Muscle layer of colon (tissue), 2 donors: Measurements from ENCODE around the gene KLF5.

Experiments
- H3K27ac ChIP-seq: one replicate; pipeline ENCODE4 v1.7.0; 2013; ENCODE audit warnings: low read depth, mild to moderate bottlenecking, low read length, moderate library complexity
- H3K27me3 ChIP-seq, 2 donors: one replicate each; pipeline ENCODE4 v1.7.0; 2013; ENCODE audit warnings: low read length in 2 of 2, mild to moderate bottlenecking in 2 of 2; ENCODE audit not compliant: insufficient read depth in 2 of 2, control insufficient read depth in 1 of 2
- H3K36me3 ChIP-seq: one replicate; pipeline ENCODE4 v1.7.0; 2013; ENCODE audit warnings: mild to moderate bottlenecking, low read length; ENCODE audit not compliant: insufficient read depth
- H3K4me1 ChIP-seq: one replicate; pipeline ENCODE4 v1.7.0; 2013; ENCODE audit warnings: mild to moderate bottlenecking, low read length; ENCODE audit not compliant: insufficient read depth
- H3K4me3 ChIP-seq, 2 donors: one replicate each; pipeline ENCODE4 v1.7.0; 2013; ENCODE audit warnings: low read length in 2 of 2, low read depth in 1 of 2, mild to moderate bottlenecking in 1 of 2, moderate library complexity in 1 of 2
- H3K9ac ChIP-seq: one replicate; pipeline ENCODE4 v1.7.0; 2013; ENCODE audit warnings: low read length
- H3K9me3 ChIP-seq: one replicate; pipeline ENCODE4 v1.7.0; 2013; ENCODE audit warnings: mild to moderate bottlenecking, low read length
- donor health status: abdominal sarcoma.
- donor health status: Adenocarcinoma of cecum.

KLF5 gene

DNA sequence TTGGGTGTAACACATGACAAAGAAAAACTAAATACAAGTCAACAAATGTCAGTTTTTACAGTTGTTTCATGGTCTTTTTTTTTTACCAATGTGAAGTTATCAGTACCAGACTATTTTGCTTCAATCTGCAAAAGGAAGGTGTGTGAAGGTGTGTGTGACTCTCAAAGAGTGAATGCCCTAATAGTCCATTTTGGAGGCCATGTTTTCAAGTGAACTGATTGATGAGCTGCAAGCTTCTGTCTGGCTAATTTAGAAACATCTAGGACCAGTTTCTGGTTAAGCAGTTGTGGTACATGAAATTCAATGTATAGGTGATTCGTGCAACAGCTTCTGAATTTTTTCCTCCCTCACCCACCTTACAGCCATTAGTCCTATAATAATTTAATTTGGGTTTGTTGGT, 16.1 kb downstream of the KLF5 start:
- Histone ChIP-seq H3K27ac (no peak overlapping the region), H3K4me3 (no peak overlapping the region), H3K27me3 (no peaks in the 10 kb centered on the region), H3K4me1 (no peaks in the 10 kb centered on the region), H3K9ac (no peak overlapping the region), H3K9me3 (no peaks in the 10 kb centered on the region), H3K36me3 (no peaks in the 10 kb centered on the region)

- Histone ChIP-seq H3K27ac (no peak overlapping the region), H3K36me3 (no peaks in the 10 kb centered on the region), H3K27me3 (no peaks in the 10 kb centered on the region), H3K9me3 (no peaks in the 10 kb centered on the region), H3K4me3 (no peak overlapping the region), H3K9ac (no peak overlapping the region), H3K4me1 (no peaks in the 10 kb centered on the region)
Measured at GRCh38 chr13:73075546-73075945, 16.7 kb downstream of the KLF5 start.

DNA sequence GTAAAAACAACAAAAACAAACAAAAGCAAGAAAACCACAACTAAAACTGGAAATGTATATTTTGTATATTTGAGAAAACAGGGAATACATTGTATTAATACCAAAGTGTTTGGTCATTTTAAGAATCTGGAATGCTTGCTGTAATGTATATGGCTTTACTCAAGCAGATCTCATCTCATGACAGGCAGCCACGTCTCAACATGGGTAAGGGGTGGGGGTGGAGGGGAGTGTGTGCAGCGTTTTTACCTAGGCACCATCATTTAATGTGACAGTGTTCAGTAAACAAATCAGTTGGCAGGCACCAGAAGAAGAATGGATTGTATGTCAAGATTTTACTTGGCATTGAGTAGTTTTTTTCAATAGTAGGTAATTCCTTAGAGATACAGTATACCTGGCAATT, 17.1 kb downstream of the KLF5 start:
- Histone ChIP-seq H3K9me3 (no peaks in the 10 kb centered on the region), H3K4me3 (no peak overlapping the region), H3K36me3 (no peaks in the 10 kb centered on the region), H3K27me3 (no peaks in the 10 kb centered on the region), H3K27ac (no peak overlapping the region), H3K9ac (no peak overlapping the region), H3K4me1 (no peaks in the 10 kb centered on the region)

DNA sequence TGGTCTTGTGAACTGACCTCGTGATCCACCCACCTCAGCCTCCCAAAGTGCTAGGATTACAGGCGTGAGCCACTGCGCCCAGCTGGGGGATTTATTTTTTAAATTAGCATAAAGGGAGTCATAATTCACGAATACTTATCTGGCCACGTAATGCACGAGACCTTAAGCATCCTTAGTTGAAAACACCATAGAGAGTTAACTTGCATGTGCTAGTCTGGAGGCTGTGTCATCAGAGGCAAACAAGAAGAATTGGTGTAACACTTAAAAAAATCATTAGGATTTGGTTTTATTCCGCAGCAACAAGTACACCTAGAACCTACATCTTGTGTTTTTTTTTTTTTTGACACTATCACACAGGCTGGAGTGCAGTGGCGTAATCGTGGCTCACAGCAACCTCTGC, 19.1 kb downstream of the KLF5 start:
- H3K4me1 ChIP-seq: no peaks in the 10 kb centered on the region
- no peak overlapping the region for H3K27ac ChIP-seq
- H3K9ac ChIP-seq: no peak overlapping the region
- no peaks in the 10 kb centered on the region for H3K36me3 ChIP-seq
- no peaks in the 10 kb centered on the region for H3K27me3 ChIP-seq
- H3K9me3 ChIP-seq: no peaks in the 10 kb centered on the region
- H3K4me3 ChIP-seq: no peak overlapping the region

DNA sequence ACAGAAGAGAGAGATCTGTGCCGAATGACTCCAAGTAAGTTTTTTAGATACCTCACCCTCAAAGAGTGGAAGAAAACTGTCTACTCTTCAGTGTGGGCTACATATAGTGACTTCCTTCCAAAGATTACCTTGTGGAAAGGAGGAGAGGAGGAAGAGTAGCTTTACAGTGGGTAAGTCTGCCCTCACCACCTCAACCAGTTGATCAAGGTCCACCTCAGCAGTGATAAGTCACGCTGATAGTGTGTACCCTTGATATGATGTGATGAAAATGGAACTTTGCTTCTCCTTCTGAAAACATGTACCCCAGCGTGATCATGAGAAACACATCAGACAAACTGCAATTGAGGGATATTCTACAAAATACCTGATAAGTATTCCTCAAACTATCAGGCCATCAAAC, 20.6 kb downstream of the KLF5 start:
- Histone ChIP-seq H3K9me3 (no peaks in the 10 kb centered on the region), H3K36me3 (no peaks in the 10 kb centered on the region), H3K4me1 (no peaks in the 10 kb centered on the region), H3K9ac (no peak overlapping the region), H3K27me3 (no peaks in the 10 kb centered on the region), H3K4me3 (no peak overlapping the region), H3K27ac (no peak overlapping the region)

DNA sequence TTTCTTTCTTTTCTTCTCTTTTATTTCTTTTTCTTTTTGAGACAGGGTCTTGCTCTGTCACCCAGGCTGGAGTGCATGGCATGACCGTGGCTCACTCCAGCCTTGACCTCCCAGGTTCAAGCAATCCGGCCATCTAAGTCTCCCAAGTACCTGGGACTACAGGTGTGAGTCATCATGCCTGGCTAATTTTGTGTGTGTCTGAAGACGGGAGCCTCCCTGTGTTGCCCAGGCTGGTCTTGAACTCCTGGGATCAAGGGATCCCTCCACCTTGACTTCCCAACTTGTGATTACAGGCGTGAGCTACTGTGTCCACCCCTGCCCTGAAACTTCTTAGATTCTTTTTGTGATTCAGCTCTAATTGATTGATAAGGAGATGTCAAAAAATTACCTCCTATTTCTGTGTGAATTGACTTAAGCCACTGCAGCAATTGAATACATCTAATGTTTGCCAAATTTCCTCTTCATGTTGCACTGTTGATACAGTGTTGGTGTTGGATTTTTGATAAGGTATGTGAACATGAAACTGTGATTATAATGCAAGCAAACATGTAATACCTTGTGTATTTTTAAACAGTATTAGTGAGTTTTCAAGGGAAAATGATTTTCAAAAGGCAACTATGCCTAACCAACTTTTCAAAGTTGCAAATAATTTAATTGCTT, 22.6 kb downstream of the KLF5 start:
- Histone ChIP-seq H3K4me3 (no peak overlapping the region), H3K27ac (no peak overlapping the region), H3K27me3 (no peaks in the 10 kb centered on the region), H3K36me3 (no peaks in the 10 kb centered on the region), H3K4me1 (no peaks in the 10 kb centered on the region), H3K9me3 (no peaks in the 10 kb centered on the region), H3K9ac (no peak overlapping the region)

DNA sequence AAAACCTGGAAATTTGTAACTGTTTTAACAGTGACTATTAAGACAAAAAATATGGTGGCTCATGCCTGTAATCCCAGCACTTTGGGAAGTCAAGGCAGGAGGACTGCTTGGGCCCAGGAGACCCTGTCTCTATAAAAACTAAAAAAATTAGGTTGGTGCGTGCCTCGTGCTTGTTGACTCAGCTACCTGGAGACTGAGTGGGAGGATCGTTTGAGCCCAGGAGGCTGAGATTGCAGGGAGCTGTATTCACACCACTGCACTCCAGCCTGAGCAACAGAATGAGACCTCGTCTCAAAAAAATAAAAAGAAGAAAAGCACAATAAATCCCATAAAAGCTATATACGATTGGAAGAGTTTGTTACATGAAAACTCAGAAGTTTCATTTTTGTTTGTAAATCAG, 23.7 kb downstream of the KLF5 start:
- Histone ChIP-seq H3K9ac (no peak overlapping the region), H3K27ac (no peak overlapping the region), H3K27me3 (no peaks in the 10 kb centered on the region), H3K9me3 (no peaks in the 10 kb centered on the region), H3K4me3 (no peak overlapping the region), H3K36me3 (no peaks in the 10 kb centered on the region), H3K4me1 (no peaks in the 10 kb centered on the region)

DNA sequence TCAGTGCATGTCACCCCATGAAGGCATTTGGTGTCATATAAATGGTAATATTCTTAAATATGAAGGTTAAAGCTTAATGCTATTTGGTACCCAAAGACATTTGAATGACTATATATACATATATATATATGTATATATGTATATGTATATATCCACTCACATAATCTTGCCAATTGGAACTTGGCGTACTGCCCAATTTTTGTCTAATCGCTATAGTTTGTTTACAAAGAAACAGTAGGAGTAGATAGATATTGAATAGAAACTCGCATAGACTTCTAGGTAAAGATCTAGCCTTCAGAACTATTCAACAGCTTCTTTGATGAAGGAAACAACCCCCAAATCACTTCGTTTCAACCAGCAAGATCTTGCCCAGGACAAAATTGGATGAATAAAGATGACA, 24.1 kb downstream of the KLF5 start:
- H3K9me3 ChIP-seq: no peaks in the 10 kb centered on the region
- no peaks in the 10 kb centered on the region for H3K4me1 ChIP-seq
- H3K36me3 ChIP-seq: no peaks in the 10 kb centered on the region
- H3K27ac ChIP-seq: no peak overlapping the region
- H3K27me3 ChIP-seq: no peaks in the 10 kb centered on the region
- H3K9ac ChIP-seq: no peak overlapping the region
- H3K4me3 ChIP-seq: no peak overlapping the region

- Histone ChIP-seq H3K4me1 (no peaks in the 10 kb centered on the region), H3K27me3 (no peaks in the 10 kb centered on the region), H3K9me3 (peaks cover 7% of the 10 kb centered on the region), H3K27ac (no peak overlapping the region), H3K9ac (no peak overlapping the region), H3K4me3 (no peak overlapping the region), H3K36me3 (no peaks in the 10 kb centered on the region)
Measured at GRCh38 chr13:73088332-73088935, 29.6 kb downstream of the KLF5 start.

GRCh38 chr13:73089213-73089612, 30.4 kb downstream of the KLF5 start:
- peaks cover 7% of the 10 kb centered on the region for H3K9me3 ChIP-seq
- H3K27ac ChIP-seq: no peak overlapping the region
- no peaks in the 10 kb centered on the region for H3K36me3 ChIP-seq
- H3K4me1 ChIP-seq: no peaks in the 10 kb centered on the region
- H3K9ac ChIP-seq: no peak overlapping the region
- no peaks in the 10 kb centered on the region for H3K27me3 ChIP-seq
- no peak overlapping the region for H3K4me3 ChIP-seq

- H3K36me3 ChIP-seq: no peaks in the 10 kb centered on the region
- H3K9ac ChIP-seq: no peak overlapping the region
- H3K27ac ChIP-seq: no peak overlapping the region
- no peak overlapping the region for H3K4me3 ChIP-seq
- no peaks in the 10 kb centered on the region for H3K27me3 ChIP-seq
- no peaks in the 10 kb centered on the region for H3K4me1 ChIP-seq
- peaks cover 7% of the 10 kb centered on the region for H3K9me3 ChIP-seq
Measured at GRCh38 chr13:73090116-73090822, 31.5 kb downstream of the KLF5 start.

DNA sequence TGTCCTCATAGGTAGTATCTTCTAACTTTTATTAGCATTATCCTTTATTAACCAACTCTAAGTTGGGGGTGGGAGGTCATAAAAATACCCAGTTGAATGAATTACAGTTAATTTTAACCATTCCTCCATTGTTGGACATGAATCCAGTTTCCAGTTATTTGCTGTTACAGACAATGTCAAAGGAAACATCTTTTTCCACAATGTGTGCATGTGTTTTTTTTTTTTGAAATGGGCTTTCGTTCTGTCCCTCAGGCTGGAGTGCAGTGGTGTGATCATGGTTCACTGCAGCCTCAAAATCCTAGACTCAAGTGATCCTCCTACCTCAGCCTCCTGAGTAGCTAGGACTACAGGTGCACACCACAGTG, 32.0 kb downstream of the KLF5 start:
- Histone ChIP-seq H3K4me1 (no peaks in the 10 kb centered on the region), H3K27me3 (no peaks in the 10 kb centered on the region), H3K36me3 (no peaks in the 10 kb centered on the region), H3K9ac (no peak overlapping the region), H3K27ac (no peak overlapping the region), H3K9me3 (peaks cover 7% of the 10 kb centered on the region), H3K4me3 (no peak overlapping the region)
